LNCaP clone FGC (cell line): Measurements from ENCODE around the gene SGPL1.
A peak's percentile ranks its signal among the peaks of the same experiment; 100 is the strongest.
"Not testable (repeated sequence)": the region's sequence is repeated elsewhere in the genome, so short reads cannot be mapped to it uniquely, and the experiment has no call there.

Experiments used
- DNase-seq: peaks from one replicate; pipeline ENCODE4 v3.0.0-alpha.2; 2011; ENCODE audit warnings: low read depth
- H3K4me3 ChIP-seq: 2 replicates; pipeline ENCODE4 v1.5.1; 2011; ENCODE audit warnings: mild to moderate bottlenecking, low read depth, low read length, control low read depth
- CTCF ChIP-seq: IDR thresholded peaks from 2 replicates; pipeline ENCODE4 v1.5.1; 2012; ENCODE audit warnings: mild to moderate bottlenecking; ENCODE audit not compliant: control insufficient read depth, insufficient read depth; ENCODE audit errors: extremely low read depth

The SGPL1 gene

GRCh38 chr10:70917635-70918034, 101.9 kb downstream of the SGPL1 start:
- no peak overlapping the region for H3K4me3 ChIP-seq
- no peak for DNase-seq
- no peak for TF ChIP-seq CTCF

- no peak overlapping the region for H3K4me3 ChIP-seq
- DNase-seq, result no peak
- TF ChIP-seq CTCF, result no peak
These were observed 103.2 kb downstream of the SGPL1 start for GRCh38 chr10:70918851-70919530.

GRCh38 chr10:70919906-70920305, 104.2 kb downstream of the SGPL1 start:
- DNase-seq, H3K4me3 ChIP-seq: not testable (repeated sequence)

GRCh38 chr10:70920519-70920918, 104.8 kb downstream of the SGPL1 start:
- no peak for TF ChIP-seq CTCF
- DNase-seq, result no peak
- no peak overlapping the region for H3K4me3 ChIP-seq

GRCh38 chr10:70921285-70921684, 105.5 kb downstream of the SGPL1 start:
- H3K4me3 ChIP-seq, result no peak overlapping the region
- no peak for DNase-seq
- TF ChIP-seq CTCF, result no peak

- DNase-seq, result no peak
- H3K4me3 ChIP-seq, result no peak overlapping the region
- no peak for TF ChIP-seq CTCF
These were observed 107.9 kb downstream of the SGPL1 start for GRCh38 chr10:70923696-70924095.

GRCh38 chr10:70925377-70926225, 109.9 kb downstream of the SGPL1 start:
- no peak for DNase-seq

More at GRCh38 chr10:70925377-70926225, 109.9 kb downstream of the SGPL1 start:
- no peak overlapping the region for H3K4me3 ChIP-seq
- peak; percentile 94 for TF ChIP-seq CTCF
